Fibroblast of upper back skin (primary cell): ENCODE results near the gene LSP1.

Experiments
- DNase-seq: peaks from one replicate; pipeline ENCODE4 v3.0.0-alpha.2; 2013

Gene LSP1

GRCh38 chr11:1920128-1920908, 67.4 kb downstream of the LSP1 start:
- DNase-seq = no peak

- no peak for DNase-seq
These were observed 68.2 kb downstream of the LSP1 start for GRCh38 chr11:1920909-1921573.

GRCh38 chr11:1921574-1922141, 68.8 kb downstream of the LSP1 start:
- DNase-seq = peak; percentile 57

GRCh38 chr11:1922481-1923081, 69.7 kb downstream of the LSP1 start:
- no peak for DNase-seq

- no peak for DNase-seq
These were observed 70.5 kb downstream of the LSP1 start for GRCh38 chr11:1923201-1923956.

GRCh38 chr11:1924181-1924580, 71.3 kb downstream of the LSP1 start:
- DNase-seq = no peak

GRCh38 chr11:1924646-1925372, 71.9 kb downstream of the LSP1 start:
- no peak for DNase-seq

GRCh38 chr11:1925373-1926155, 72.7 kb downstream of the LSP1 start:
- no peak for DNase-seq

GRCh38 chr11:1926156-1927025, 73.5 kb downstream of the LSP1 start:
- DNase-seq = no peak

- peak; percentile 25 for DNase-seq
These were observed 74.4 kb downstream of the LSP1 start for GRCh38 chr11:1927026-1927847.

- DNase-seq = no peak
These were observed 75.1 kb downstream of the LSP1 start for GRCh38 chr11:1927848-1928469.

- no peak for DNase-seq
These were observed 75.6 kb downstream of the LSP1 start for GRCh38 chr11:1928470-1928890.

- DNase-seq = no peak
These were observed 76.1 kb downstream of the LSP1 start for GRCh38 chr11:1928891-1929541.

GRCh38 chr11:1929621-1930461, 77.0 kb downstream of the LSP1 start:
- no peak for DNase-seq

- DNase-seq = peak; percentile 43
These were observed 77.6 kb downstream of the LSP1 start for GRCh38 chr11:1930462-1930830.

GRCh38 chr11:1931341-1932104, 78.6 kb downstream of the LSP1 start:
- DNase-seq = peak; percentile 78

GRCh38 chr11:1932105-1932480, 79.2 kb downstream of the LSP1 start:
- DNase-seq = no peak
